Stimulated activated CD8-positive, alpha-beta memory T cell treated with anti-CD3 and anti-CD28 coated beads, Interleukin-7, amount 100 ng/mL, for 1 hour (primary cell): ENCODE measurements around the gene KIDINS220.

ENCODE experiments used
- DNase-seq, 2 donors: peaks; one replicate each; pipeline ENCODE4 v3.0.0-alpha.2; 2020; ENCODE audit warnings: low read depth in 2 of 2

KIDINS220 gene

DNA sequence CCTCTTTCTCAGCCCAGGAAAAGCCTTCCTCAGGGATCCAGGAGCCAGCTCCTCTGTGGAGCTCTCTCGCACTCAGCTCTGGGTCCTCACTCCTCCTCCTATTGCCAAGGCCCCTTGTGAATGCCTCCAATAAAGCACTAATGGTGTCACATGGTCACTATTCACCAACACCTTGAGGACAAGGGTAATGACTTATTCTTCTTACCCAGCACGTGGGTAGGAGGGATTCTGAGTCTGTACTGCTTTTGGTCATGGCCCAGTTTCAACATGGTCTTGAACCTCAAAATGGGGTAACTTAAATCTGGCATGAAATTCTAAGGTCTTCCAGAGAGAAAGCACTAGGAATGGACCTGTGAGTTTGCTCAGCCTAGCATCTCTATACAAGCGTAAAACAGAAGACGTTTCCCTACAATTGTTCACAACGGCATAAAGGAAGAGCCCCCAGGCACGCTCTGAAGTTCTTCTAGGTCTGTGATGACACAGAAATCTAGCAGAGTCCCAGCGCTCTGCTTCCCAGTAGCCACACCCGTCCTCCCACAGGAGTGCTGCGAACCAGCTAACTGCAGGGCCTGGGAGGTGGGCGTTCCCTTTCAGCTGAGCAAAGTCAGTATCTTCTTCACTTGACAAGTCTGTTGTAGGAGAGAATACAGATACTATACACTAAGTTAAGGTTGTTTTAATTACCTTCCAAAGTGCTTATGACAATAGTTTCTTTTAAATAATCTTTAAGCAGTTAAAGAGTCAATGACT, 14.6 kb upstream of the KIDINS220 start:
- no peak for DNase-seq

DNA sequence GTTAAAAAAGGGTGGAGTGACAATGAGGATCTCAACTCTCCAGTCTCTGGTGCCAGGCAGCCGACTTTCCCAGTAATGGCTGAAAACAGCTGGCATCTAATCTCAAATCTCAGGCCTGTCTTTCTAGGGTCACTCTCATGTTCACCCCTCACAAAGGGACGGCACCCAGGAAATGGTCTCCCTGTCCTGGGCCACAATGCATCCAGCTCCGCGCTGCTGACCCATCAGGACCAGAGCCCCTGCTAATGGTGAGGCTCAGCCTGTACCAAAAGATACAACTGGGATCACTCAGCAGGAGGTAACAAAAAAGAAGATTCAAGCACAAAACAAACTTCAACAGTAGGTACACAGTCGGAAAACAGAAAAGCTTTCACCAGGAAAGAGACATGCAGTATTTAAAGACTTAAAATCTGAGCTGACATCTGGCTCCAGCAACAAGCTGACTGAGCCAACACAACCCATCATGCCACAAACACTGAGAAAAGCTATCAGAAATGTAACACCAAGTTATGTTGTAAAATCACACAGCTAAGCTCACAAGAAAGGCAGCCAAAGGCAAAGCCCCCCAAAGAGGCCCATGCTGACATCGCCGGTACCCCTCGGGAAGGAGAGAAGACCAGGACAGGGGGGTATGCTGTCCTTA, 13.6 kb upstream of the KIDINS220 start:
- no peak for DNase-seq

DNA sequence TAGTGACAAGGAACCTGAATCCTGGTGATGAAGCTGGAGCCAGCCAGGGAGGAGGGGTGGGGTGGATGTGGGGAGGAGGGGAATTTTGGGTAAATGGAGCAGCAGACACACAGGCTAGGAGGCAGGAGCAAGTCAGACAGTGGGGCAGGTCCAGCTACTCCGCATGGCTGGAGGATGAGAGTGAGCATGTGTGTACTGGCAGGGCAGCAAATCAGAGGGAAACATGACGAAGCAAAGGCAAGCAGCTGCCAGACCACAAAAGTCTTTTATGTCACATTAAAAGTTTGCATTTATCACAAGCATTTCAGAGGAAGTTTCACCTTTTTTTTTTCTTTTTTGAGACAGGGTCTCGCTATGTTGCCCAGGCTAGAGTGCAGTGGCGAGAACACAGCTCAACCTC, 11.9 kb upstream of the KIDINS220 start:
- DNase-seq, result no peak

DNA sequence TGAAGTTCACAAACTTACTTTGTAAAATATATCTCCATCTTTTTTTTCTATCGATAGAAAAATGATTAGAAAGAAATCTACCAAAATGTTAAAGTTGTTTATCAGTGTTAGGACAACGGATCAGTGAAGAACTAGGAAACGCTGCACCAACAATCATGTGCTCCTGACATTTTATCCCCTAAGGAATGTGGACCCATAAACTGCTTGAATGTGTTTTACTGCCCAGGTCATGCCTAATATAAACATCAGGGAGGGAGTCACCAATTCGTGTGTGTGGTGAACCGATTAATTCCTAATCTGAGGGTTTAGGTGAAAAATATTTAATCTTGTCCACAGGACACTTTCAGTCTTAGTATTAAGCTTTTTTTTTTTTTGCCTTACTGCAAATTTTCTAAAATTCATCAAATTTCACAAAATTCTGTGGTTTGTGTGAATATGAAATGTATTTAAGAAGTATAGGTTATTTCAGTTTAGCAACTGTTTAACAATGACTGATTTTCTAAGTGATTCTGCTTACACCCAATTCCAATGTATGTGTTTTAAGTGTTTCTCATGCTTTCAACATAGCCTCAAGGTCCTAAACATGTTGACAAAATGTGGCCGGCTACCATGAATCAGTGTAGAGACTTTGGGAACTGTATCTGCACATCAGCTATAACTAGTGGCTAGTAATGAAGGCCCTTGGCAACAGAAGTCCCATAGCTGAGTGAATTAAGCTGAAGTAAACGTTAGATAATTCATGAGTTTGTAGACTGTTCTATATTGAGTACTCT, 11.1 kb upstream of the KIDINS220 start:
- no peak for DNase-seq

- no peak for DNase-seq
These were observed 10.0 kb upstream of the KIDINS220 start for GRCh38 chr2:8847400-8847799.

- no peak for DNase-seq
These were observed 4.5 kb upstream of the KIDINS220 start for GRCh38 chr2:8841932-8842331.

DNA sequence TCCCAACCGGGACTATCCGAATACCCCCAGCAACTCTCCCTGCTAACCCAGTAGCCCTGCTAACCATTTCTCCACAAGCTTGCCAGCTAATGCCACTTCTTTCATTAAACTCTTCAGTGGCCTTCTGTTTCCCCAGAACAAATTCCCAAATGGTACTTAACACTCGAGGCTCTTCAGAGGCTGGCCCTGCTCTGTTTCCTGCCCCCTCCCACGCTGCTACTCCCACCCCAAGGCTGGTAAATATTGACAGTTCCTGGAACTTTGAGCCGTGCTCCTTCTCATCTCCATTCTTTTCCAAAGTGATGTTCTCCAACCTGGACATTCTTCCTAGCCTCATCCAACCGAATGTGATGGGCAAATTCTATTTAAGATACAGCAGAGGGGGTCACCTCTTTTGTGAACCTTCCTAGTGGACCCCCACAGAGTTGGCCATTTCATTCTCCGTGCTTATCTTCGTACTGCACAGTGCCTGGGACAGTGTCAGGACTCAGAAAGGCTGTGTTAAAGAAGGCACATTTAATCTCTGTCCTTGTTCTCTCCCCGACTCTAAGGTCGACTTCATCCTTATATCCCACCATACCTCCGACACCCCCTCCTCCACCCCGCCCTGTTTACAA, 3.2 kb upstream of the KIDINS220 start:
- DNase-seq, result no peak

DNA sequence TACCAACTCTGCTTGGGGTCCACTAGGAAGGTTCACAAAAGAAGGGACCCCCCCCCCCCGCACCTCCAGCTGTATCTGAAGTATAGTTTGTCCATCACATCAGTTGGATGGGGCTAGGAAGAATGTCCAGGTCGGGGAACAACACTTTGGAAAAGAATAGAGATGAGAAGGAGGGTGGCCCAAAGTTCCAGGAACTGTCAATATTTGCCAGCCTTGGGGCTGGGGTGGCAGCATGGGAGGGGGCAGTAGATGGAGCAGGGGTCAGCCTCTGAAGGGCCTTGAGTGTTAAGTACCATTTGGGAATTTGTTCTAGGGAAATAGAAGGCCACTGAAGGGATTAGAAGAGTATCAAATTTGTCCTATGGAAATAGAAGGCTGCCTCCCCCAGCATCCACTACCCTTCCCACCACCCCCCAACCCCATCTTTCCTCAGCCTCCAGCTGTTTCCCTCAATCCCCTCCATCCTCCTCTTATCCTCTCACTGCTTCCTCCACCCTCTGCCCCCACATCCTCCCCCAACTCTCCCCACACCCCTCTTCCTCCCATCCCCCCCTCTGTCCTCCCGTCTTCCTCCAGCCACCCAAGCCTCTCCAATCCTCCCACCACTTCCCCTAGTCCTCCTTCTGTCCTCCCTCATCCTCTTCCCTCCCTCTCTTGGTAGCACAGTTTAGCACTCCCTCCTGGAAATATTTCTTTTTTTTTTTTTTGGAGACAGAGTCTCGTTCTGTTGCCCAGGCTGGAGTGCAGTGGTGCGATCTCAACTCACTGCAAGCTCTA, 2.0 kb upstream of the KIDINS220 start:
- DNase-seq, result no peak

GRCh38 chr2:8837795-8838140, 355 bp upstream of the KIDINS220 start:
- no peak for DNase-seq

DNA sequence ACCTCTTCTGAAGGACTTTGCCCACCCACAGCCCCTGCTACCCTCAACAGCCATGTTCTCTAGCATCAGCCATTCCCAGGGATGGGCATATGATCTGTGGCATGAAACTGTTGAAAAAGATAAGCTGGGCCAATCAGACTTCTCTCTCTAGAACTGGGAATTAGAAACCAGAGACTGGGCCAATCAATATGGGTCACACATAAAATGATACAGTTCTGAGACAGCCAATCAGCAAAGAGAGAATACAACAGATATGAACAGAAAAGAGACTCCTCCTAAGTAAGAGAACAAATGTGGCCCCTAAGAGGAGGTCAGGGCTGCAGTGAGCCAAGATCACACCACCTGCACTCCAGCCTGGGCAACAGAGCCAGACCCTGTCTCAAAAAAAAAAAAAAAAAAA, 2.1 kb downstream of the KIDINS220 start:
- DNase-seq, result no peak

DNA sequence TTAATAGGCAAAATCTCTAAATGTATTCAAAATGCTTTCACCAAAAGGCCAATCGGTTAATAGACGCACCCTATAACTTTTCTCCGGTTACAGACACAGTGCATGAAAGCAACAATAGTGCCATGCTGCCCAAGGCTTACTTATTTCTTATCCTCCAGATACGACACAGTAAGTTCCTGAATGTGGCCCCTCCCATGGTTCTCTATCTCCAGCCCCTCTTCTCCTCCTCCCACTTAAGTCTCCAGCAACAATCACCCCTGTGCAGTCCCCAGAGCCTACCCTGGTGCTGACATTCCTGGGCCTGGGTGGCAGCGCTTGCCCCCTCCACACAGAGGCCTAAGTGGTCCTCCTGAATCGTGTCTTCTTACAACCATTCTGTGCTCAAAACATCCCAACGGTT, 3.6 kb downstream of the KIDINS220 start:
- no peak for DNase-seq

DNA sequence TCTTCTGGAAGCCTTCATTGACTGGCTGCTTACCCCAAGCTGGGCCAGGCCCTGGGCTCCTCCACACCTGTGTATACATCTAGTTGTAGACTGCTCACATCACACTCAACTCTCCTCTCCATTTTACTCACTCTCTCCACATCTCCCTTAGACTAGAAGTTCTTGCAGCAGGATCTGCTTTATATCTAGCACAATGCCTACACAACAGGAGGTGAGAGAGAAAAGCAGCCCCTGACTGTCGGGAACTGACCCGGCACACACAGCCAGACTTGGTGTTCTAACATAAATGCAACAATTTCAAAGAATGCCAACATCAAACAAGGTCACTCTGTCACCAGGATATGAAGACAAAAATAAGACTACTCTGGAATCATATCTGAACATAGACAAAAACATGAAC, 5.9 kb downstream of the KIDINS220 start:
- DNase-seq, result no peak

DNA sequence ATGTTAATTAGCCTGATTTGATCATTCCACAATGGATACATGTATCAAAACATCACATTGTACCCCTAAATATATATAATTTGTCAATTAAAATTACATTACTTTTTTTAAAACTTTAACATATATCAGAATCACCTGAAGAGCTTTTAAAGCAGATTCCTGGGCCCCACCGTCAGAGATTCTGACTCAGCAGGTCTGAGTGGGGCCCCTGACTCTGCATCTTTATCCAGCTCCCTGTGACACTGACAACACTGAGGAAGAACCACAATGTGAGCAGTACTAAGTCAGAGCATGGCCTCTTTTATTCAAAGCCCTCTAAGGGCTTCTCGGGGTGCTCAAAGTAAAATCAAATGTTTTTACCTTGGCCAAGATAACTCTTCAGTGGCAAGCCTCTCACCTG, 9.7 kb downstream of the KIDINS220 start:
- DNase-seq, result no peak

DNA sequence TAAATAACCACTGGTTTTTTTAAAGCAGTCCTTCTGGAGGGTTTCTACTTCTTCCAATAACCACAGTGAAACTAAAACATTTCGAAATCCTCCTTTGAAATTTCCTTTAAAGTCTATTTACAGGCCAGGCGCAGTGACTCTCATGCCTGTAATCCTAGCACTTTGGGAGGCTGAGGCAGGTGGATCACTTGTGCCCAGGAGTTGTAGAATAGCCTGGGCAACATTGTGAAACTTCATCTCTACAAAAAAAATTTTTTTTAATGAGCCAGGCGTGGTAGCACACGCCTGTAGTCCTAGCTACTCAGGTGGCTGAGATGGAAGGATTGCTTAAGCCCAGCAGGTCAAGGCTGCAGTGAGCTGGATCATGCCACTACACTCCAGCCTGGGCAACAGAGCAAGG, 15.2 kb downstream of the KIDINS220 start:
- no peak for DNase-seq

DNA sequence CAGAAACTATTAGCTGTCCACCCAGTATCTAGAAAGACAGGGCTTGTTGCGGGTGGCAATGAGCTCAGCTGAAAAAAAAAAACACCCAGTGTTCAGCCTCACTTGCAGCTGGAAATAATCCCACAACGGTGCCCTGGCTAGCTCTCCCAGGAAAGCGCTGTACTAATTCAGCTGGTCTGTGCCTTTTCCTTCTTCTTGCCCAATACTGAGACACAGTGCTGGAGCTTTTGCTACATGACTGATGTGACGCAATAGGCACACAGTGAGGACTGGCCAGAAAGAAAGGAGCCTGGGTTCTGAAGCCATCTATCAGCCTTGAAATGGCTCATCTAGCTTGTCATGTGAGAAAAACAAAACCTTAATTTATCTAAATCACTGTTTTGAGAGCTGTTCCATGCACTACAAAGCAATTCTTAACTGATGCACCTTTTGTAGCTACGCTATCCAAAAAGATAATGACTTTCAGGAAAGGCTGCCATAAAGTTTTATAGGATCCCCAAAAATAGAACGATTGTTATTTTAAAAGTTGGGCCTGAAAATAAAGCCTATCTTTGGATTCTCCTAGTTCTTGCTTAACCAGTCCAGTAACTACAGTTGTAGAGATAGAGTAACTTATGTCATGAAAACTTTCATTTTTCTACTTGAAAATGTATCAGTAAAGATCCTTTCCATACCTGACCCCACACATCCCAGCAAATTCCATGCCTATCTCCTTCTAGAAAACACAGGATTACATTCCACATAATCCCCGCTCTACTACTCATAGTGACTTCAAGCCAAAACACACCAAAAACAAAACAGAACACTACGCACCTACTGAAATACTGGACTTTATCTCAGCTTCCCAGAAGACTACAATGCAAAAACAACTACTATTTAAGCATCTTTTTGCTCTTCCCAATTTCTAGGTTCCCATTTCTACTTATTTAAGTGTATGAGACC, 15.9 kb downstream of the KIDINS220 start:
- no peak for DNase-seq

- no peak for DNase-seq
These were observed 17.5 kb downstream of the KIDINS220 start for GRCh38 chr2:8819948-8820347.

DNA sequence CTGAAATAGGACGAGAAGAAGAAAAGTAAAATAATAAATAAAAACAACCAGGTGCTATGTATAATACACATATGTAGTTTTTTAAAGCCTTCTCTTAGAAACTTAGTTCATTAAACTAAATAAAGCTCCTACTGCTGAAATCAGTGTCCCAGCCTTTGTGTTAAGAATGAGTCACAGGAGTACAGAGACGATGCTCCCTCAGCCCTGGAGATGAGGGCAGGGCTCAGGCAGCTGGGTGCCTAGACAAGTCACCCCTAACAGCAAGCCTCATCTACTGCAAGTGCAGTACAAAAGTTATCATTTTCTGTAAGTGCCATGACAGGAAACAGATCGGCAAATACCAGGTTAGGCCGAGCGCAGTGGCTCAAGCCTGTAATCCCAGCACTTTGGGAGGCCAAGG, 18.2 kb downstream of the KIDINS220 start:
- no peak for DNase-seq

GRCh38 chr2:8817221-8817620, 20.2 kb downstream of the KIDINS220 start:
- no peak for DNase-seq

- DNase-seq, result no peak
These were observed 30.3 kb downstream of the KIDINS220 start for GRCh38 chr2:8806885-8807704.
